Measurements from ENCODE around the gene ADPGK.

The ADPGK gene

DNA sequence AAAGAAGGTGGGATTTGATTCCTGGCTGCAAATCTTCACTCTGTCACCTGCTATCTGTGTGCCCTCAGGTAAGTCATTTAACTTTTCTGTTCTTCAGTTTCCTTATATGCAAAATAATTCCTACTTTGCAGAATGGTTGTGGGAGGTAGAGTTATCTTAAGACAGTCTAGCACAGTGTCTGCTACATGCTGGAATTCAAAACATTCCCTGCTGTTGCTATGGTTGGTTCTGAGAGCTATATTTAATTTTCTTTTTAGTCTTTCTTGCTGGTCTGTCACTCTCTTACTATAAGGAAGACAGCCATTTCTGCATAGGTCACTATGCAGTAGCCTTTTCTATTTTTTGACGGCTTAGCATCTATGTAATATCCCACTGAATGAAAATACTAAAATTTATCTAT lies 4.0 kb upstream of the ADPGK start:
- no peak for FAIRE-seq

GRCh38 chr15:72786676-72787345 lies 3.3 kb upstream of the ADPGK start:
- no peak for FAIRE-seq

DNA sequence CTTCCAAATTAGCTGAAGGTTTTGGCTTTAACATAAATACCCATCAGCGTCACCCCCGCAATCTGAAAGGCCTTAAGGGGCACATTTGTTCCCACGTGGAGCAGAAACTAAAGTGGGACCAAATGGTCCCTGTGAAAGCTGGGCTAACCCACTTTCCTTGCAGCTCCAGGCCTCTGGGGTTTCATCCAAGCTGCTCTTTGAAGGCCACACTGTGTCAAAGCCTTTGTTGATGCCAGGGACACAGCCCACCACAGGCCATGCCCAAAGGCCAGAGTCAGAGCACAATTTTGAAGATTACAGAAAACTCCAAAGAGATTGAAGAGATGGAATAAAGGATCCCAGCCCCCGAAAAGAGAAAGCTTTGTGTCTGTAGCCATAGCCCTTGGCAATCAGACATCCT lies 2.7 kb upstream of the ADPGK start:
- no peak for FAIRE-seq

DNA sequence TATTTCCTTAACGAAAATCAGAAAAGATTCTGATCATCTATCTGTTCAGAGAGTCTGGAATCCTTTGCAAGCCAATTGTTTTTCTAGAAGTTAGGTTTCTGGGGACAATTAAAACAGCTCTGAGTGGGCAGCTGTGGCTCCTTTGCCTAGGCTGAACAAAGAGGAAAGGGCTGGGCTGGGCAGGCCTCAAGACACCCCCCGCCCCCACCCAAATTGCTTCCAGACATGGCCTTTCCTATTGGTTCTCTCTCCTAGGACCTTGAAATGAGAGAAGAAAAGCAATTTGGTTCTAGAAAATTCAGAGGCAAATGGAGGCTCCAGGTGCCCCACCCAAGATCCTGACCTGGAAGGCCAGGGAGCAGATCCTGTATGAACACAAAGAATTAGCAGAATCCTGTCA lies 2.3 kb upstream of the ADPGK start:
- FAIRE-seq = no peak

DNA sequence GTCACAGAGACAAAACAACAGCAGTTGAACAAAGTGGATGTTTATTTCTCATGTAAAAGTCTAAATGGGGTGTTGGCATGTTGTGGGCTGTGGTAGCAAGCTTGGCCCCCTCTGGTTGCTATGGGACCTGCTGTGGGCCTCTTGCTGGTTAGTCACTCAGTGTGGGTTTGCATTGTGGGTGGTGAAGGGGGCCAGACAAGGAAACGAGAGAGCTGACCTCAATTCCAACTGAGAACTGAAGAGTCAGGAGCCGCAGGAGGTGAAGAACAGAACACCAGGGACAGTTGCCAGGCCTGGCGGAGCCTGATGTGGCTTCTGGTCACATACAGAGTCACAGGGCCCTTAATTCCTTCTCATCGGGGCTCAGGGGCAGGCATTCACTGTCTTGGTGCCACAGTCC lies 1.9 kb upstream of the ADPGK start:
- no peak for FAIRE-seq

DNA sequence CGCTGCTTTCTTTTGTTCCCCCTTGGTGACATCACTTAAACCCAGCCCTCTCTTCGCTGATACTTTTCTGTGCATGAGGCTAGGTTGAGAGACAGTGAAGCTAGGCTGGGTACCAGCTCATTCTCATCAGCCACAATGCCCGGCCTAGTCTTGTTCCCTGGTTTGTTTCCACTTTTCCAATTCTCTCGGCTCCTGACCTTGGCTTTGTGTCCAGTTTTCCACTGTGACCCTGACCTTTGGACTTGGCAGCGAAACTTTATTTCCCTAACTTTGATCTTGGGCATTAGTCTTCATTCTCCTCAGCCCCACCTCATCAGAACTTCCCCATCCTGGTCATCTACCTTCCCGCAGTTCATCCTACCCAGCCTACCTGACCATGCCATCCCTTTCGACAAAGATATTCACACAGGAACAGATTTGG lies 908 bp upstream of the ADPGK start:
- no peak for FAIRE-seq

- FAIRE-seq = no peak
Observed at GRCh38 chr15:72783004-72783639, 436 bp downstream of the ADPGK start.

GRCh38 chr15:72782274-72783003 lies 1.1 kb downstream of the ADPGK start:
- no peak for FAIRE-seq

DNA sequence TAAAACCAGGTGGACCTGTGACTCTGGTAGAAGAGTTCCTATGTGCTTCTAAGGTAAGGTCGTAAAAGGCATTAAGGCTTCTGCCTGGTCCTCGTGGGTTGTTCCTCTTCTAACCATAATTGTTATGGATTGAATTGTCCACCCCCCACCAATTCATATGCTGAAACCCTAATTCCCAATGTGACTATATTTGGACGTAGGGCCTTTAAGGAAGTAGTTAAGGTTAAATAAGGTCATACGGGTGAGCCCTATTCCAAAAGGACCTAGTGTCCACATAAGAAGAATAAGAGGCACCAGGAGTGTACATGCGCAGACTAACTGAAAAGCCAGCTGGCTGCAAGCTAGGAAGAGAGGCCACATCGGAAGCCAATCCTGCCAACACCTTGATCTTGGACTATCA lies 1.9 kb downstream of the ADPGK start:
- no peak for FAIRE-seq

DNA sequence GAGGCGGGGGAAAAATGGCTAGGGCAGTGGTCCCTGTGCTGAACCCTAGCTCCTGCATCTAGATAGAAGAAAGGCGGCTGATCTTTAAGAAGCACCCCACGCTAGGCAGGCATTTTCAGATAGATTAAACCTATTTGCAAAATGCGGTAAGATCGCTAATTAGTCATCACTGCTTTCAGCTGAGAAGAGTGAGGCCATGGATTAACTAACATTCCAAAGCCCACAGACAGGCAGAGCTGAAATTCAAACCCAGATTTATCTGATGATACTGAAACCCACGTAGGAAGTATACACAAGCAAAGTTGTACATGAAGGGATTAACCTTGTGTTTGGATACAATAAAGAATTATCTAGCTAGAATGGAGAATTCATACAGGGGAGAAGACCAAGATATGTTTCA lies 4.8 kb downstream of the ADPGK start:
- no peak for FAIRE-seq

- no peak for FAIRE-seq
Observed at GRCh38 chr15:72774696-72775383, 8.7 kb downstream of the ADPGK start.

- FAIRE-seq = no peak
Observed at GRCh38 chr15:72771329-72771725, 12.2 kb downstream of the ADPGK start.

GRCh38 chr15:72770673-72771328 lies 12.8 kb downstream of the ADPGK start:
- no peak for FAIRE-seq

DNA sequence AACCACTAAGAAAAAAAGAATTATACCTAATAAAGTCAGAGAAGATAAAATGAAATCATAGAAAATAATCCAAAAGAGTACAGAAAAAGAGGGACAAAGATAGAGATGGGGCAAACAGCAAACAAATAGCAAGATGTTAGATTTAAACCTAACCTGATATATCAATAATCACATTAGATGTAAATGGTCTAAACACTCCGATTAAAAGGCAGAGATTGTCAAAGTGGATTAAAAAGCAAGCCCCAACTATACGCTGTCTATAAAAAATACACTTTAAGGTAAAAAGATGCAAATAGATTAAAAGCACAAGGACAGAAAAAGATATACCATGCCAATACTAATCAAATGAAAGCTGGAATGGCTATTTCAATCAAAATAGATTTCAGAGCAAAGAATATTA lies 16.8 kb downstream of the ADPGK start:
- FAIRE-seq = no peak

- FAIRE-seq = no peak
Observed at GRCh38 chr15:72766025-72766424, 17.5 kb downstream of the ADPGK start.

DNA sequence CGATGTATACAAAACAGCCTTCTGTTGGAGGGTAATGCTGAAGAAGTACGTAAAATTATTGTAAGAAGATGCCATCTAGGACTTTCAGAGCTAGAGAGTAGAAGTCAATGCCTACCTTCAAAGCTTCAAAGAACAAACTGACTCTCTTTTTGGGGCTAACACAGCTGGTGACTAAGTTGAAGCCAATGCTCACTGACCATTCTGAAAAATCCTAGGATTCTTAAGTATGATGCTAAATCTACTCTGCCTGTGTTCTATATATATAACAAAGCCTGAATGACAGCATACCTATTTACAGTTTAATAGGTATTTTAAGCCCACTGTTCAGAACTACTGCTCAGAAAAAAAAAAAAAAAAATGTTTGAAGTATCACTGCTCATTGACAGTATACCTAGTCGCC lies 18.9 kb downstream of the ADPGK start:
- FAIRE-seq = no peak

GRCh38 chr15:72760590-72761260 lies 22.8 kb downstream of the ADPGK start:
- no peak for FAIRE-seq

- no peak for FAIRE-seq
Observed at GRCh38 chr15:72758182-72758581, 25.4 kb downstream of the ADPGK start.

DNA sequence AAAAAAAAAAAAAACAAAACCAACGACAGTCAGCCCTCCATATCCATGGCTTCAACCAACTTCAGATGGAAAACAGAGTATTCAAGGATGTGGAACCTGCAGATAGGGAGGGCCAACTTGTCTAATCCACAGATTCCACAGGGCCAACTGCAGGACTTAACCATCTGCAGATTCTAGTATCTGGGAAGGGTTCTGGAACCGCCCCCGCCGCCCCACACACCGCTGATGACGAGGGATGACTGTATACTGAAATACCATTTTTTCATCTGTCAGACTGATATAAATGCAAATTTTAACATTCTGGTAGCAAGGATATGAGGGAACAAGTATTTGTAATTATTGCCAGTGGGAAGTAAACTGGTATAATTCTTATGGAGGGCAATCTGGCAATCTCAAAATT lies 29.5 kb downstream of the ADPGK start:
- FAIRE-seq = no peak

DNA sequence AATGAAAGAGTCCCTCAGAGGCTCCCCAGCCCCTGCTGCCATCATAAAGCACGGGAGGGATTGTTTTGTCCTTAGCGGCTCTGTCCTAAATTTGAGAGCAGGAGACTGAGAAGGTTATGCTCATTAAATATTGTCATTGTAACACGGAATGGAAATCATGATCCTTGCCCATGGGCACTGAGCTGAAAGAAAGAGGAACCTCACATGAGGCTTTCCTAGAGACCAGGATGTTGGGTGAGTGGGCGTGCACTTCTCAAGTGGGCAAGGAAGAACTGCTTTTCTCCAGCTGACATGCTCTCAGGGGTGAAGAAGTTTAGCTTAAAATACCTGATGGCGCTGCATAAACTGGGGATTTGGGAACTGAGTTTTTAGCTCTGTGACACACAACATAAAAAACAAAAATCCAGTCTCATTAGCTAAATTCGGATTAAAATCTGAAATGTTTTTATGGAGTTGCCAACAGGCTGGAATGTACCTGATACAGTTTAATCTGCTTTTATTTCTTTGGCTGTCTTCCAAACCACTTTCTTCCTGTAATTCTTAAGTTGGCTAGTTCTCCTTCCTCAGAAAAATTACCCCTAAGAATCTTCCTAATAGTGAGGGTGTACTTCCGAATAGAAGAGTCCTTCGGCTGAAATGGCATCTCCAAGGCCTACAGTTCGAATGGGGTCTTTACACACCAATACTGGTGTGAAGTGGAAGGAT lies 31.7 kb downstream of the ADPGK start:
- no peak for FAIRE-seq

- FAIRE-seq = no peak
Observed at GRCh38 chr15:72749700-72750099, 33.9 kb downstream of the ADPGK start.

DNA sequence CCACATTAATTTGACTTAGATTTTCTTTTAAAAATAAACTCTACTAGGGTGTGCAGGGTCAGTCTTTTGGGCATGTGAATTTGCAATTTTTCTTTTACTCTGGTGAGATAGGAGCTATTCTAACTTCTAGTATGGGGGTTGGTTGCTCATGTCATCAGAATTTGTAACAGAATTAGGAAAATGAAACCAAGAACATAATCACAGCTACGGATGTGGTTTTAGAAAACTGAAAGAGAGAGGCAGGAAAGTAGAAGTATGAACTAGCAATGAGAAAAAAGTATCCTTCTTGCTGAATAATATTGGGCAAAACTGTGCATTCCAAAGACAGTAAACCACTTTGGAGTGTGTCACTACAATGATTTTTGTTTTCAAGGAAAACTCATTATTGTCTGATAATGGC lies 43.3 kb downstream of the ADPGK start:
- no peak for FAIRE-seq
